AG09309 (cell line): ENCODE measurements around the gene XPNPEP1.
A peak's percentile ranks its signal among the peaks of the same experiment; 100 is the strongest.

Experiments
- DNase-seq: peaks from one replicate; pipeline ENCODE4 v3.0.0-alpha.2; 2010; ENCODE audit warnings: low read depth
- H3K4me3 ChIP-seq: 2 replicates; pipeline ENCODE4 v1.5.1; 2011; ENCODE audit warnings: mild to moderate bottlenecking, low read depth, low read length, moderate library complexity; ENCODE audit not compliant: control insufficient read depth
- CTCF ChIP-seq: IDR thresholded peaks from 2 replicates; pipeline ENCODE4 v1.5.1; 2011; ENCODE audit warnings: mild to moderate bottlenecking, low read depth, low read length, inconsistent platforms; ENCODE audit not compliant: insufficient read depth, control insufficient read depth; ENCODE audit errors: missing control alignments

XPNPEP1 gene

GRCh38 chr10:109966961-109967738 lies 43.8 kb upstream of the XPNPEP1 start:
- H3K4me3 ChIP-seq = no peak overlapping the region
- no peak for TF ChIP-seq CTCF
- DNase-seq = no peak

GRCh38 chr10:109964318-109964717 lies 41.0 kb upstream of the XPNPEP1 start:
- TF ChIP-seq CTCF = no peak
- H3K4me3 ChIP-seq = no peak overlapping the region
- DNase-seq = no peak

GRCh38 chr10:109963439-109963838 lies 40.1 kb upstream of the XPNPEP1 start:
- peak; percentile 61 for DNase-seq
- TF ChIP-seq CTCF = no peak
- no peak overlapping the region for H3K4me3 ChIP-seq

- no peak overlapping the region for H3K4me3 ChIP-seq
- no peak for DNase-seq
- TF ChIP-seq CTCF = no peak
Measured at GRCh38 chr10:109962247-109962646, 38.9 kb upstream of the XPNPEP1 start.

GRCh38 chr10:109961174-109962001 lies 38.1 kb upstream of the XPNPEP1 start:
- no peak for DNase-seq
- no peak overlapping the region for H3K4me3 ChIP-seq
- no peak for TF ChIP-seq CTCF

GRCh38 chr10:109960682-109961081 lies 37.4 kb upstream of the XPNPEP1 start:
- no peak for DNase-seq
- TF ChIP-seq CTCF = no peak
- no peak overlapping the region for H3K4me3 ChIP-seq
